Cardiac muscle cell (in vitro differentiated cells and primary cell): Measurements from ENCODE around the gene SH3RF3. TPM values are rescaled to one million over a fixed set of nuclear protein-coding genes. Genes with fewer than 3 reads are reported as not detected.

Experiments
- DNase-seq, 2 donors: peaks; one replicate each; pipeline versions ENCODE4 v3.0.0 to v3.0.0-alpha.2; 2010 to 2017; ENCODE audit warnings: low read depth in 1 of 2, low spot score in 1 of 2
- H3K27ac ChIP-seq: fragments of 200-600 bp; sonication (generic); 2 replicates; pipeline ENCODE4 v1.5.1; 2016
- H3K27me3 ChIP-seq: fragments of 200-600 bp; sonication (generic); 2 replicates; pipeline ENCODE4 v1.6.0; 2016; ENCODE audit warnings: control low read depth
- H3K36me3 ChIP-seq: fragments of 200-600 bp; sonication (generic); 2 replicates; pipeline ENCODE4 v1.5.1; 2016; ENCODE audit warnings: control low read depth
- H3K4me1 ChIP-seq: fragments of 200-600 bp; sonication (generic); 2 replicates; pipeline ENCODE4 v1.8.1; 2017; ENCODE audit warnings: low read depth, mild to moderate bottlenecking, mixed run types
- H3K4me3 ChIP-seq: fragments of 200-600 bp; sonication (generic); 2 replicates; pipeline ENCODE4 v1.5.1; 2016; ENCODE audit warnings: mild to moderate bottlenecking
- H3K9me3 ChIP-seq: fragments of 200-600 bp; sonication (generic); 2 replicates; pipeline ENCODE4 v1.5.1; 2017; ENCODE audit warnings: low read depth, mild to moderate bottlenecking, control low read depth
- polyA plus RNA-seq: library from polyadenylated mRNA; unstranded; fragments of >200 nt; fragmentation: Nextera tagmentation; extraction: Ambion mirVana; gene quantifications from 2 replicates; pipeline ENCODE4 v1.2.1, GENCODE V29; 2016
- total RNA-seq: library from RNA; depleted of rRNA; stranded (reverse); fragments of >200 nt; gene quantifications from 2 replicates; pipeline ENCODE4 v1.2.3, GENCODE V29; 2016
- TF ChIP-seq, protein P1 (sequence below): IDR thresholded peaks from 2 replicates; pipeline ENCODE4 v1.5.1; 2012; ENCODE audit warnings: low read depth, mild to moderate bottlenecking, low read length

SH3RF3 gene
- total and polyA plus RNA-seq, 2 experiments from 2014 or later = 1.2 to 1.7 TPM

DNA sequence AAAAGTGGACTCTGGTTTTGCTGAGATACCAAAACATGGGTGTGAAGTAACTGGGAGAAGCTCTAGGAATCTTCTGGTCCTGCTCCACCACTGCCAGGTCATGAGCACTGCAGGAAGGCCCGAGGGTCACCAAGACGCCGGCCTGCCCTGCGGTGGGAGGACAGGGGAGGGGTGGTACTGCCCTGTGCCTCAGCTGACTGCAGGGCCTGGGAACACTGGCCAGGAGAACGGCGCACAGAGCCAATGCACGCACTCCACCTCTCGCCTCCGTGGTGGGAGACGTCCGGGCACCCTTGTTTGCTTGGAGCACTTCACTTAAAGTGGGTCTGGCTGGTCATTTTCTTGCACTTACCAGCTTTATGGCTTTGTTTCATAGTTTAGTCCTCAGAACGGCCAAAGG lies 153.4 kb downstream of the SH3RF3 start:
- Histone ChIP-seq H3K36me3 (no peaks in the 10 kb centered on the region), H3K9me3 (no peaks in the 10 kb centered on the region), H3K27me3 (no peaks in the 10 kb centered on the region), H3K27ac (no peak overlapping the region), H3K4me3 (no peak overlapping the region), H3K4me1 (no peaks in the 10 kb centered on the region)
- DNase-seq = no peak
- TF ChIP-seq, protein P1, sequence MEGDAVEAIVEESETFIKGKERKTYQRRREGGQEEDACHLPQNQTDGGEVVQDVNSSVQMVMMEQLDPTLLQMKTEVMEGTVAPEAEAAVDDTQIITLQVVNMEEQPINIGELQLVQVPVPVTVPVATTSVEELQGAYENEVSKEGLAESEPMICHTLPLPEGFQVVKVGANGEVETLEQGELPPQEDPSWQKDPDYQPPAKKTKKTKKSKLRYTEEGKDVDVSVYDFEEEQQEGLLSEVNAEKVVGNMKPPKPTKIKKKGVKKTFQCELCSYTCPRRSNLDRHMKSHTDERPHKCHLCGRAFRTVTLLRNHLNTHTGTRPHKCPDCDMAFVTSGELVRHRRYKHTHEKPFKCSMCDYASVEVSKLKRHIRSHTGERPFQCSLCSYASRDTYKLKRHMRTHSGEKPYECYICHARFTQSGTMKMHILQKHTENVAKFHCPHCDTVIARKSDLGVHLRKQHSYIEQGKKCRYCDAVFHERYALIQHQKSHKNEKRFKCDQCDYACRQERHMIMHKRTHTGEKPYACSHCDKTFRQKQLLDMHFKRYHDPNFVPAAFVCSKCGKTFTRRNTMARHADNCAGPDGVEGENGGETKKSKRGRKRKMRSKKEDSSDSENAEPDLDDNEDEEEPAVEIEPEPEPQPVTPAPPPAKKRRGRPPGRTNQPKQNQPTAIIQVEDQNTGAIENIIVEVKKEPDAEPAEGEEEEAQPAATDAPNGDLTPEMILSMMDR = no peak

DNA sequence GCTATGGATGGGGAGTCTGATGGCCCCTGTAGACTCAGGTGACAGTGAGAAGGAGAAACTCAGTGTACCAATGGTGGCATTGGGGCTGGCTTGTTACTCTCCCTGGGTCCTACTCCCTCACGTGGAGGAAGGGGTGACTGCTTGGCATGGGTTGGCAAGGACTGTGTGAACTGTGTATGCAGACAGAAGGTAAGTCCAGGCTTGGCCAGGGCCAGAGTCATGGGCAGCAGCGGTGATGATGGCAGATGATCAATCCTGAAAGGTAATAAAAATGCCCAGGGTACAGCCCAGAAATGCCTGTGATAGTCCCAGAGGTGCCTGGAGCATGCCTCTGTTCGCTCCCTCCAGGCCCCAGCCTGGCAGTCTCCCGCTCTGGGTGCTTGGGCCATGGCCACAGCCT lies 153.9 kb downstream of the SH3RF3 start:
- TF ChIP-seq, protein P1 = no peak
- no peaks in the 10 kb centered on the region for H3K4me1 ChIP-seq
- H3K4me3 ChIP-seq = no peak overlapping the region
- no peaks in the 10 kb centered on the region for H3K9me3 ChIP-seq
- H3K27me3 ChIP-seq = peaks cover 2% of the 10 kb centered on the region
- H3K36me3 ChIP-seq = no peaks in the 10 kb centered on the region
- no peak for DNase-seq
- no peak overlapping the region for H3K27ac ChIP-seq

DNA sequence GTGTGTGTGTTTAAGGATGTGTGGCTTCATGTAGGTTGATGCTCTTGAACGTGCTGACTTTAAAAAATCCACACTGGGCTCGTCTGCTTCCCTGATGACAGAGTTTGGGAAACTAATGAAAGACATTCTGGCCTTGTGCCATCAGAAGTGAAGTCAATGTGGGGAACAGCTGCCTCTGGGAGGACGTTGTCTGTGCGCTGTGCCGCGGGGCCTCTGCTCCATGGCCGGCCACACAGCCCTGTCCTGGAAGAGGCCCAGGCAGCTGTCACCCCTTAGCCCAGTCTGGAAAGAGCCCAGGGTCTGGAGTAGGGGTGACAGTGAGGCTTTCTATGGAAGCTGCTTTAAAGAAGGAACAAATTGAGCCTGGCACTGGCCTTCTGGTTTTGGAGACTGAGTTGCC lies 155.8 kb downstream of the SH3RF3 start:
- H3K9me3 ChIP-seq = no peaks in the 10 kb centered on the region
- H3K4me3 ChIP-seq = no peak overlapping the region
- H3K4me1 ChIP-seq = no peaks in the 10 kb centered on the region
- H3K27ac ChIP-seq = no peak overlapping the region
- H3K36me3 ChIP-seq = no peaks in the 10 kb centered on the region
- H3K27me3 ChIP-seq = peaks cover 13% of the 10 kb centered on the region
- DNase-seq = peak in 1 of 2 donors; percentile 77
- TF ChIP-seq, protein P1 = no peak

DNA sequence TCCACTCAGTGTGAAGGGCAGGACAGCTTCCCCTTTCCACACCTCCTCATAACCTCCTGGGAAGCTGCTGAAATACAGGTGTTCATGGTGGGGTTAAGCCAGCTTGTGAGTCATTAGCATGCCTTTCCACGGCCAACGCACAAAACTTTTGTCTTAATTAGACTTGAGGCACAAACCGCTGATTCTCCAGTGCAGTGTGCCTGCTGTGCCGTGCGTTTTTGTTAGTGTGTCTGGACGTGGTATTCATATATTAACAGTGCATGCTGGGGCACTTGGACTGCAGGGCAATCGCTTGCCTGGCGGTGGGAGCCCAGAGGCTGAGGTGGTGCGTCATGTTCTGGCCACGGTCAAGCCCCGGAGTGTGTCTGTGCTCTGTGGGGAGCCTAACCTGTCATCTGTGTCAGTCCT lies 156.2 kb downstream of the SH3RF3 start:
- H3K36me3 ChIP-seq = no peaks in the 10 kb centered on the region
- H3K4me3 ChIP-seq = no peak overlapping the region
- TF ChIP-seq, protein P1 = no peak
- no peak overlapping the region for H3K27ac ChIP-seq
- H3K27me3 ChIP-seq = peaks cover 17% of the 10 kb centered on the region
- no peaks in the 10 kb centered on the region for H3K9me3 ChIP-seq
- no peaks in the 10 kb centered on the region for H3K4me1 ChIP-seq
- no peak for DNase-seq

DNA sequence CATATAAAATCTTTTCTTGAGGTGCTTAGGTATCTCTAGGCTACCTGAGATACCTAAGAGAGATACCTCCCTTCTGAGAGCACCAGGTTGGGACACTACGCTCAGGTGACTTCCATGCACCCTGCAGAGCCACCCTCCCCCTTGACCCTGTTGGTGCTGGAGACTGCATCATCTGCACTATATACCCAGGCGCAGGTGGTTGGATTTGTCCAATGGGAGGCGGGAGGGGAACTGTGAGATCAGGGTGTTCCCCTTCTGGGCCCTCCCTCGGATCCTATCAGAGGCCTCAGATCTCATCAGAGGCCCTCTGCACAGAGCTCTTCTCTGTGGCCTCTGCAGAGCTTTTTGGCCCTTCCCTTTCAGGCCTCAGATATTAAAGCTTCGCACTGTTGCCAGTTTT lies 158.4 kb downstream of the SH3RF3 start:
- Histone ChIP-seq H3K27me3 (peaks cover 18% of the 10 kb centered on the region), H3K4me1 (no peaks in the 10 kb centered on the region)
- DNase-seq = no peak

More for the DNA sequence above, 158.4 kb downstream of the SH3RF3 start:
- Histone ChIP-seq H3K36me3 (no peaks in the 10 kb centered on the region), H3K27ac (no peak overlapping the region), H3K9me3 (no peaks in the 10 kb centered on the region), H3K4me3 (no peak overlapping the region)
- TF ChIP-seq, protein P1 = no peak
